Loucy (cell line): ENCODE data around the gene ROBO1.

Experiments used
- CTCF ChIP-seq: fragments of 200-600 bp; sonication (generic); conservative IDR thresholded peaks from 2 replicates; pipeline ENCODE4 v1.5.1; 2014; ENCODE audit warnings: mild to moderate bottlenecking, antibody characterized with exemption, low read length
- EZH2phosphoT487 ChIP-seq: fragments of 200-600 bp; IDR thresholded peaks from 2 replicates; pipeline ENCODE4 v1.6.1; 2018; ENCODE audit warnings: antibody characterized with exemption, mild to moderate bottlenecking, moderate library complexity, borderline replicate concordance

- TF ChIP-seq CTCF = no peak
- no peak for TF ChIP-seq EZH2phosphoT487
Measured at GRCh38 chr3:79572930-79573329, 194.9 kb downstream of the ROBO1 start.
